ENCODE data around the gene TIMM10B. TPM values are rescaled to one million over a fixed set of nuclear protein-coding genes. Genes with fewer than 3 reads are reported as not detected.

TIMM10B gene
- total and polyA plus RNA-seq, 2 of the 4 experiments (the other 2 are of a cell fraction), result 24.7 to 27.1 TPM

DNA sequence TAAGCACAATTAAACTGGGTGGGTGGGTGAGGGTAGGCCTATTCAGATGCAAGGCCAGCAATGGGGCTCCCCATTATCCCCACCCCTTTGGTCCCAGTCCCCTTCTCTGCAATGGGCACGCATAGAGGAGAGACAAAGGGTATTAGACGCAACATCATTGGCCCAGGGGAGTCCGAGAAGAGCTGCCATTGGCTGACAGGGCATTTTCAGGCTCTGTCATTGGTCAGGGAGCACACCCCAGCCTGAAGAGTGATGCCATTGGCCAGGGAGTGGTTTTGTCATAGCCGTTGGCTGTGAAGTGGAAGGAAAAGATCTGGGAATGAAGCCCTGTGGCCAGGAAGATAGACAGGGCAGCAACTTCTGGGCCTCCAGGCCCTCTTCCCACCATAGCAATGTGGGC, 4.7 kb upstream of the TIMM10B start:
- Histone ChIP-seq H3K4me3 (ENCODE audit: insufficient read depth, low read depth, low read length) (no peak overlapping the region), H3K36me3 (ENCODE audit: control insufficient read depth, insufficient read depth, low read length) (peaks cover 29% of the 10 kb centered on the region), H3K23ac (ENCODE audit: low read depth, low read length) (no peak overlapping the region), H4K91ac (ENCODE audit: insufficient read depth, low read depth, low read length) (no peak overlapping the region), H3K79me1 (ENCODE audit: low read depth in 1 of 2, low read length in 2 of 2) (peaks cover 35 to 69% of the 10 kb centered on the region in 2 experiments; a peak in 3 of 4 replicates), H3K4me2 (ENCODE audit: low read depth, low read length) (no peak overlapping the region), H4K8ac (ENCODE audit: low read depth in 2 of 2, low read length in 2 of 2) (no peak overlapping the region), H3K4me1 (ENCODE audit: control insufficient read depth, insufficient read depth, low read length) (peaks cover 10% of the 10 kb centered on the region), H3K4ac (ENCODE audit: low read depth, low read length) (no peak overlapping the region), H4K5ac (ENCODE audit: low read depth, low read length) (no peak overlapping the region), H3K9me1 (ENCODE audit: insufficient read depth, low read length) (peaks cover 13% of the 10 kb centered on the region), H2BK5ac (ENCODE audit: low read depth, low read length, poor library complexity, severe bottlenecking) (no peak overlapping the region), H3K27me3 (ENCODE audit: control insufficient read depth, insufficient read depth, low read length) (no peaks in the 10 kb centered on the region), H3K56ac (ENCODE audit: extremely low read depth, insufficient read depth, low read length) (no peak overlapping the region), H2AK9ac (replicated peaks; ENCODE audit: low read depth, low read length, poor library complexity) (no peak overlapping the region), H2BK15ac (ENCODE audit: low read depth, low read length) (no peak overlapping the region), H3K9ac (ENCODE audit: low read depth, low read length) (no peak overlapping the region), H3K14ac (replicated peaks; ENCODE audit: low read depth, low read length) (no peak overlapping the region), H3K9me3 (ENCODE audit: control insufficient read depth, insufficient read depth, low read length) (no peaks in the 10 kb centered on the region), H2BK20ac (ENCODE audit: low read depth, low read length) (no peak overlapping the region), H2AFZ (replicated peaks; ENCODE audit: low read length, poor library complexity) (no peak overlapping the region), H4K20me1 (ENCODE audit: insufficient read depth, low read length) (peaks cover 2% of the 10 kb centered on the region; the same call in 1 of the 2 replicates), H3K18ac (ENCODE audit: low read depth, low read length) (no peak overlapping the region), H3K27ac (ENCODE audit: insufficient read depth, low read length) (no peak overlapping the region), H2BK120ac (ENCODE audit: low read depth, low read length) (no peak overlapping the region), H2AK5ac (ENCODE audit: low read depth, low read length) (no peak overlapping the region)
- POLR2A ChIA-PET (ENCODE audit: unreplicated experiment), result no interaction called here
- in situ Hi-C loops (cut with MboI; ENCODE audit: low sequenced_read_pairs) (no loop called here), dilution Hi-C loops (cut with HindIII; ENCODE audit: low sequenced_read_pairs, unreplicated experiment) (no loop called here), intact Hi-C loops (cut with micrococcal nuclease) (no loop called here)
- no TSS peak for BruUV-seq (replicated peaks)
- ATAC-seq (ENCODE audit: low read depth) (no peak), DNase-seq (no peak)
- 96% methylated on average over 3 of the region's 4 CpGs; no CpG with 5 or more reads in 1 of the 2 experiments for WGBS, 2 experiments (ENCODE audit: extremely low coverage in 2 of 2, insufficient read length in 1 of 2)
- TF ChIP-seq FOS (IDR thresholded peaks at IDR 0.05; ENCODE audit: low read depth, low read length) (no peak), POLR2A (IDR thresholded peaks at IDR 0.05; ENCODE audit: low read depth, low read length) (no peak), RCOR1 (IDR thresholded peaks at IDR 0.05; ENCODE audit: insufficient replicate concordance, low read length) (no peak)
- CTCF ChIA-PET, result no interaction called here

Data from IMR-90 (cell line).